Astrocyte (in vitro differentiated cells and primary cell): ENCODE results near the gene PUSL1. TPM values are rescaled to one million over a fixed set of nuclear protein-coding genes. Genes with fewer than 3 reads are reported as not detected.

Experiments
- DNase-seq: peaks from one replicate; pipeline ENCODE4 v3.0.0-alpha.2; 2010; ENCODE audit warnings: low read depth
- FAIRE-seq: peaks from 2 replicates; lab custom pipeline; 2011; peaks lifted over from hg19 to GRCh38; lab: Jason Lieb, UNC
- H2AFZ ChIP-seq: 2 replicates; pipeline ENCODE4 v1.6.0; 2012; ENCODE audit warnings: low read depth, low read length, inconsistent platforms
- H3K27ac ChIP-seq: 2 replicates; pipeline ENCODE4 v1.5.1; 2011; ENCODE audit warnings: low read depth, low read length, inconsistent platforms
- H3K27me3 ChIP-seq: 2 replicates; pipeline ENCODE4 v1.6.0; 2011; ENCODE audit warnings: low read length, inconsistent platforms; ENCODE audit not compliant: insufficient read depth
- H3K36me3 ChIP-seq: 2 replicates; pipeline ENCODE4 v1.5.1; 2011; ENCODE audit warnings: low read length, inconsistent platforms; ENCODE audit not compliant: insufficient read depth
- H3K4me1 ChIP-seq: 2 replicates; pipeline ENCODE4 v1.5.1; 2011; ENCODE audit warnings: low read length, inconsistent platforms; ENCODE audit not compliant: insufficient read depth
- H3K4me2 ChIP-seq: 2 replicates; pipeline ENCODE4 v1.6.0; 2012; ENCODE audit warnings: low read length, inconsistent platforms
- H3K4me3 ChIP-seq: 2 replicates; pipeline ENCODE4 v1.5.1; 2011; ENCODE audit warnings: low read depth, mild to moderate bottlenecking, low read length, inconsistent platforms; ENCODE audit not compliant: insufficient read depth
- H3K79me2 ChIP-seq: 2 replicates; pipeline ENCODE4 v1.6.0; 2012; ENCODE audit warnings: mild to moderate bottlenecking, low read length, inconsistent platforms; ENCODE audit not compliant: insufficient read depth
- H3K9ac ChIP-seq: 2 replicates; pipeline ENCODE4 v1.6.0; 2012; ENCODE audit warnings: mild to moderate bottlenecking, low read length, inconsistent platforms
- H3K9me3 ChIP-seq: 2 replicates; pipeline ENCODE4 v1.5.1; 2012; ENCODE audit warnings: low read depth, mild to moderate bottlenecking, low read length, inconsistent platforms; ENCODE audit not compliant: insufficient read depth
- H4K20me1 ChIP-seq: 2 replicates; pipeline ENCODE4 v1.6.0; 2012; ENCODE audit warnings: low read length, inconsistent platforms; ENCODE audit not compliant: insufficient read depth
- H3K27ac Mint-ChIP-seq: one replicate; pipeline ENCODE4 v1.8.0; 2021; ENCODE audit warnings: mild to moderate bottlenecking, mixed read lengths; ENCODE audit not compliant: unreplicated experiment
- H3K27me3 Mint-ChIP-seq: one replicate; pipeline ENCODE4 v1.8.0; 2021; ENCODE audit warnings: low read depth, mixed read lengths; ENCODE audit not compliant: unreplicated experiment
- H3K36me3 Mint-ChIP-seq: one replicate; pipeline ENCODE4 v1.8.0; 2021; ENCODE audit warnings: low read depth, mixed read lengths; ENCODE audit not compliant: unreplicated experiment
- H3K4me1 Mint-ChIP-seq: one replicate; pipeline ENCODE4 v1.8.0; 2021; ENCODE audit warnings: low read depth, mixed read lengths; ENCODE audit not compliant: unreplicated experiment
- H3K4me3 Mint-ChIP-seq: one replicate; pipeline ENCODE4 v1.8.0; 2021; ENCODE audit warnings: mild to moderate bottlenecking, moderate library complexity, mixed read lengths; ENCODE audit not compliant: unreplicated experiment
- H3K9me3 Mint-ChIP-seq: one replicate; pipeline ENCODE4 v1.8.0; 2021; ENCODE audit warnings: mild to moderate bottlenecking, mixed read lengths; ENCODE audit not compliant: unreplicated experiment
- EZH2 ChIP-seq: IDR thresholded peaks from 2 replicates; pipeline ENCODE4 v1.6.1; 2012; ENCODE audit warnings: mild to moderate bottlenecking, low read length, inconsistent platforms; ENCODE audit not compliant: insufficient read depth
- total RNA-seq: library from RNA; stranded (reverse); gene quantifications from 2 replicates; pipeline ENCODE4 v1.2.1, GENCODE V29; 2021
- TF ChIP-seq, protein P1 (sequence below): IDR thresholded peaks from 2 replicates; pipeline ENCODE4 v1.5.1; 2011; ENCODE audit warnings: low read depth, mild to moderate bottlenecking, inconsistent platforms, low read length, moderate library complexity; ENCODE audit not compliant: insufficient read depth

PUSL1 gene
- total RNA-seq, 1 donor from 2014 or later: 29.4 TPM

DNA sequence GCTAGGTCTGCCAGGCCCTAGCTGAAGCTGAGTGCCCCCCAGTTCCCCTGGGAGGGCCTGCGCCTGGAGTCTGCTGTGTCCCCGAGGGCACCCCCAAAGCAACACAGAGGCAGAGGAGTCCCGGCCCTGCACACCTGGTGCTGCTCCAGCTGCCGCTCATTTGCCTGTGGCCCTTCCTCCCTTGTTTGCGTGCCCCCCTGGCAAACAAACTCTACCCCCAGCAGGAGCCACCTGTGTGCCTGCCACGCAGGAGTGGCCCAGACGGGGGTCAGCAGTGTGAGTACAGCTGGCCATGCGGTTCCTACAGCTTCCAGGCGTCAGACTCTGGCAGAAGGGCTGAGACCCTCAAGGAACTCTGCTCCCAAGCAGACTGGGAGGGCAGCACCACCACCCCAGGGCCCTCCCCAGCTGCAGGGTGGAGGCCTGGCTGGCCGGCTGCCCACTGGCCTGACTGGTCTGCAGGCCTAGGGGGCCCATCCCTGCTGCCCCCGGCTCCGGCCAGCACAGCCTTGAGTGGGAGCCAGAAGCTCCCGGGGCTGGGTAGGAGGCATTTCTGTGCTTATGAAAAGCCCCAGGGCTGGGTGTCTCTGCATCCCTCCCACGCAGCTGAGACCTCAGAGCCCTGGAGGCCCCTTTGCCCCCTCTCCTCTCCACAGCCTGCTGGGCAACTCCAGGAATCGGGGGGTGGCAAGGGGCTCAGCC is 22.1 kb downstream of the PUSL1 start:
- H3K27me3 Mint-ChIP-seq: no peaks in the 10 kb centered on the region
- H3K4me2 ChIP-seq: no peak overlapping the region
- no peak for TF ChIP-seq EZH2
- TF ChIP-seq, protein P1, sequence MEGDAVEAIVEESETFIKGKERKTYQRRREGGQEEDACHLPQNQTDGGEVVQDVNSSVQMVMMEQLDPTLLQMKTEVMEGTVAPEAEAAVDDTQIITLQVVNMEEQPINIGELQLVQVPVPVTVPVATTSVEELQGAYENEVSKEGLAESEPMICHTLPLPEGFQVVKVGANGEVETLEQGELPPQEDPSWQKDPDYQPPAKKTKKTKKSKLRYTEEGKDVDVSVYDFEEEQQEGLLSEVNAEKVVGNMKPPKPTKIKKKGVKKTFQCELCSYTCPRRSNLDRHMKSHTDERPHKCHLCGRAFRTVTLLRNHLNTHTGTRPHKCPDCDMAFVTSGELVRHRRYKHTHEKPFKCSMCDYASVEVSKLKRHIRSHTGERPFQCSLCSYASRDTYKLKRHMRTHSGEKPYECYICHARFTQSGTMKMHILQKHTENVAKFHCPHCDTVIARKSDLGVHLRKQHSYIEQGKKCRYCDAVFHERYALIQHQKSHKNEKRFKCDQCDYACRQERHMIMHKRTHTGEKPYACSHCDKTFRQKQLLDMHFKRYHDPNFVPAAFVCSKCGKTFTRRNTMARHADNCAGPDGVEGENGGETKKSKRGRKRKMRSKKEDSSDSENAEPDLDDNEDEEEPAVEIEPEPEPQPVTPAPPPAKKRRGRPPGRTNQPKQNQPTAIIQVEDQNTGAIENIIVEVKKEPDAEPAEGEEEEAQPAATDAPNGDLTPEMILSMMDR: no peak
- H3K4me1 Mint-ChIP-seq: no peaks in the 10 kb centered on the region
- H2AFZ ChIP-seq: no peak overlapping the region
- FAIRE-seq (no peak), DNase-seq (no peak)
- no peak overlapping the region for H3K4me3 ChIP-seq
- H4K20me1 ChIP-seq: peaks cover 42% of the 10 kb centered on the region
- no peaks in the 10 kb centered on the region for H3K36me3 ChIP-seq
- no peak overlapping the region for H3K27ac Mint-ChIP-seq
- no peaks in the 10 kb centered on the region for H3K27me3 ChIP-seq
- H3K4me1 ChIP-seq: peaks cover 3% of the 10 kb centered on the region
- no peaks in the 10 kb centered on the region for H3K36me3 Mint-ChIP-seq
- H3K27ac ChIP-seq: no peak overlapping the region
- no peak overlapping the region for H3K4me3 Mint-ChIP-seq
- H3K9ac ChIP-seq: no peak overlapping the region
- H3K9me3 ChIP-seq: no peaks in the 10 kb centered on the region
- peaks cover 17% of the 10 kb centered on the region for H3K79me2 ChIP-seq
- H3K9me3 Mint-ChIP-seq: no peaks in the 10 kb centered on the region

DNA sequence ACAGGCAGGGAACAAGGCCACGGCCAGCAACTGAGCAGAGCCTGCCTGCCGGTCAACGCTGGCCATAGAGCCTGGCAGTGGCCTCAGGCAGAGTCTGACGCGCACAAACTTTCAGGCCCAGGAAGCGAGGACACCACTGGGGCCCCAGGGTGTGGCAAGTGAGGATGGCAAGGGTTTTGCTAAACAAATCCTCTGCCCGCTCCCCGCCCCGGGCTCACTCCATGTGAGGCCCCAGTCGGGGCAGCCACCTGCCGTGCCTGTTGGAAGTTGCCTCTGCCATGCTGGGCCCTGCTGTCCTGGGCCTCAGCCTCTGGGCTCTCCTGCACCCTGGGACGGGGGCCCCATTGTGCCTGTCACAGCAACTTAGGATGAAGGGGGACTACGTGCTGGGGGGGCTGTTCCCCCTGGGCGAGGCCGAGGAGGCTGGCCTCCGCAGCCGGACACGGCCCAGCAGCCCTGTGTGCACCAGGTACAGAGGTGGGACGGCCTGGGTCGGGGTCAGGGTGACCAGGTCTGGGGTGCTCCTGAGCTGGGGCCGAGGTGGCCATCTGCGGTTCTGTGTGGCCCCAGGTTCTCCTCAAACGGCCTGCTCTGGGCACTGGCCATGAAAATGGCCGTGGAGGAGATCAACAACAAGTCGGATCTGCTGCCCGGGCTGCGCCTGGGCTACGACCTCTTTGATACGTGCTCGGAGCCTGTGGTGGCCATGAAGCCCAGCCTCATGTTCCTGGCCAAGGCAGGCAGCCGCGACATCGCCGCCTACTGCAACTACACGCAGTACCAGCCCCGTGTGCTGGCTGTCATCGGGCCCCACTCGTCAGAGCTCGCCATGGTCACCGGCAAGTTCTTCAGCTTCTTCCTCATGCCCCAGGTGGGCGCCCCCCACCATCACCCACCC is 22.9 kb downstream of the PUSL1 start, which contains the start of gene TAS1R3:
Gene TAS1R3, plus strand, starts transcription at position 213 of the 898 bp plus-strand sequence. Its CDS starts 66 bp downstream, at position 279.
- H3K9ac ChIP-seq: no peak within 1 kb of the TSS
- H3K4me3 Mint-ChIP-seq: no peak within 1 kb of the TSS
- peak within 1 kb of the TSS; percentile 12 for H3K27ac Mint-ChIP-seq

More for the DNA sequence above, 22.9 kb downstream of the PUSL1 start, which contains the start of gene TAS1R3:
- DNase-seq (no peak), FAIRE-seq (no peak)
- Histone ChIP-seq H3K79me2 (peaks cover 9% of the 10 kb centered on the region), H3K27ac (no peak within 1 kb of the TSS), H4K20me1 (peaks cover 34% of the 10 kb centered on the region), H2AFZ (no peak within 1 kb of the TSS), H3K36me3 (no peaks in the 10 kb centered on the region), H3K4me3 (no peak within 1 kb of the TSS), H3K4me2 (no peak within 1 kb of the TSS), H3K9me3 (no peaks in the 10 kb centered on the region), H3K4me1 (no peaks in the 10 kb centered on the region), H3K27me3 (no peaks in the 10 kb centered on the region)
- no peaks in the 10 kb centered on the region for H3K36me3 Mint-ChIP-seq
- H3K27me3 Mint-ChIP-seq: no peaks in the 10 kb centered on the region
- H3K4me1 Mint-ChIP-seq: no peaks in the 10 kb centered on the region
- H3K9me3 Mint-ChIP-seq: no peaks in the 10 kb centered on the region
- TF ChIP-seq, protein P1: no peak
- no peak for TF ChIP-seq EZH2
